WTC11 (cell line): Measurements from ENCODE around the gene LEKR1.

Experiments used
- CTCF ChIP-seq: fragments of 200-600 bp; IDR thresholded peaks from 2 replicates; pipeline ENCODE4 v1.8.0; 2022; ENCODE audit warnings: antibody characterized with exemption
- FOXJ3 ChIP-seq: sonication (generic); formaldehyde crosslinking; IDR thresholded peaks from 2 replicates; pipeline ENCODE4 v1.9.0; 2021; ENCODE audit warnings: missing genetic modification reagents, mild to moderate bottlenecking, borderline replicate concordance
- TP53 ChIP-seq: sonication (generic); formaldehyde crosslinking; IDR thresholded peaks from 2 replicates; pipeline ENCODE4 v1.8.1; 2023; ENCODE audit warnings: mild to moderate bottlenecking, missing genetic modification reagents
- ZNF121 ChIP-seq: sonication (generic); formaldehyde crosslinking; IDR thresholded peaks from 2 replicates; pipeline ENCODE4 v1.8.0; 2023; ENCODE audit warnings: missing genetic modification reagents

- no peak for TF ChIP-seq FOXJ3
- no peak for TF ChIP-seq CTCF
- no peak for TF ChIP-seq ZNF121 (CRISPR knock-in tag)
- TF ChIP-seq TP53 (CRISPR knock-in tag) = no peak
These were observed 232.4 kb downstream of the LEKR1 start for GRCh38 chr3:157058392-157059071.
